Activated B cell treated with CpG ODN at 0.5 μM for 24 hours (primary cell): ENCODE results near the gene GET4. TPM values are rescaled to one million over a fixed set of nuclear protein-coding genes. Genes with fewer than 3 reads are reported as not detected.

Experiments
- ATAC-seq: fragments of 200-7000 bp; cut with Tn5 transposase; one replicate; pipeline ENCODE4 v1.10.0; 2021; ENCODE audit warnings: low read depth, mild to moderate bottlenecking, moderate library complexity
- CTCF ChIA-PET: fragments of 350-600 bp; sonication (Branson Sonifier 250); formaldehyde crosslinking; loops from one replicate; lab custom pipeline; 2021; ENCODE audit warnings: antibody characterized with exemption; lab: Charles Lee
- POLR2A ChIA-PET: fragments of 350-600 bp; sonication (Branson Sonifier 250); formaldehyde crosslinking; loops from one replicate; lab custom pipeline; 2021; ENCODE audit warnings: antibody characterized with exemption; lab: Charles Lee
- DNase-seq: peaks from one replicate; pipeline ENCODE4 v3.0.0; 2022
- H3K27ac Mint-ChIP-seq: one replicate; pipeline ENCODE4 v1.8.0; 2020; ENCODE audit warnings: mixed read lengths
- H3K27me3 Mint-ChIP-seq: one replicate; pipeline ENCODE4 v1.8.0; 2021; ENCODE audit warnings: mixed read lengths
- H3K36me3 Mint-ChIP-seq: one replicate; pipeline ENCODE4 v1.8.0; 2021; ENCODE audit warnings: low read depth, mixed read lengths
- H3K4me1 Mint-ChIP-seq: one replicate; pipeline ENCODE4 v1.8.0; 2021; ENCODE audit warnings: mixed read lengths
- H3K4me3 Mint-ChIP-seq: one replicate; pipeline ENCODE4 v1.8.0; 2020; ENCODE audit warnings: mild to moderate bottlenecking, mixed read lengths
- H3K9me3 Mint-ChIP-seq: one replicate; pipeline ENCODE4 v1.8.0; 2020; ENCODE audit warnings: mixed read lengths
- intact Hi-C: fragments of 100-400 bp; cut with micrococcal nuclease; formaldehyde crosslinking; loops from one replicate; pipeline ENCODE4 v1.15.1; 2024
- total RNA-seq: library from RNA; stranded (reverse); gene quantifications from 2 replicates; pipeline ENCODE4 v1.2.3, GENCODE V29; 2022
- TF ChIP-seq, protein P1 (sequence below): fragments of 200-600 bp; IDR thresholded peaks from one replicate; pipeline ENCODE4 v1.8.0; 2022; ENCODE audit warnings: antibody characterized with exemption, mild to moderate bottlenecking

GET4 gene
- total RNA-seq, 1 donor from 2014 or later: 41.4 TPM

DNA sequence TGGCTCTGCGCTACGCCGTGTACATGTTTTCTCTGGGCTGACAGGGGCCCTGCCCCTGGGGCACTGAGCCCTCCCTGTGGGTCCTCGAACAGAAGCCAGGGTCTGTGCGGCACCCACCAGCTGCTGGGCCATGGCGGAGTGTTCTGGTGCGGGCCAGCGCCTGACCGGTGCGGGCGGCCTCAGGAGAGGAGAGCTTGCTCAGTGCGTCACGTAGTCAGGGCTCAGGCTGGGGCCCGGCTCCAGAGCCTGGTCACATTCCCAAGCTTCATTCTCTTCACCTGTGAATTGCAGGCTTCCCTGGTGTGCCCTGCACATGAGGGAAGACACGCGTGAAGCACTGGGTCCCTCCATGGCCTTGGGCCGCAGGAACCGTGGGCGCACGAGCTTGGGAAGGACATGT is 15.5 kb downstream of the GET4 start:
- Mint-ChIP-seq H3K9me3 (no peaks in the 10 kb centered on the region), H3K4me1 (no peaks in the 10 kb centered on the region), H3K27me3 (no peaks in the 10 kb centered on the region), H3K27ac (no peak overlapping the region), H3K36me3 (peaks cover 84% of the 10 kb centered on the region), H3K4me3 (no peak overlapping the region)
- CTCF ChIA-PET: no interaction called here
- POLR2A ChIA-PET: no interaction called here
- intact Hi-C loops: no loop called here
- TF ChIP-seq, protein P1, sequence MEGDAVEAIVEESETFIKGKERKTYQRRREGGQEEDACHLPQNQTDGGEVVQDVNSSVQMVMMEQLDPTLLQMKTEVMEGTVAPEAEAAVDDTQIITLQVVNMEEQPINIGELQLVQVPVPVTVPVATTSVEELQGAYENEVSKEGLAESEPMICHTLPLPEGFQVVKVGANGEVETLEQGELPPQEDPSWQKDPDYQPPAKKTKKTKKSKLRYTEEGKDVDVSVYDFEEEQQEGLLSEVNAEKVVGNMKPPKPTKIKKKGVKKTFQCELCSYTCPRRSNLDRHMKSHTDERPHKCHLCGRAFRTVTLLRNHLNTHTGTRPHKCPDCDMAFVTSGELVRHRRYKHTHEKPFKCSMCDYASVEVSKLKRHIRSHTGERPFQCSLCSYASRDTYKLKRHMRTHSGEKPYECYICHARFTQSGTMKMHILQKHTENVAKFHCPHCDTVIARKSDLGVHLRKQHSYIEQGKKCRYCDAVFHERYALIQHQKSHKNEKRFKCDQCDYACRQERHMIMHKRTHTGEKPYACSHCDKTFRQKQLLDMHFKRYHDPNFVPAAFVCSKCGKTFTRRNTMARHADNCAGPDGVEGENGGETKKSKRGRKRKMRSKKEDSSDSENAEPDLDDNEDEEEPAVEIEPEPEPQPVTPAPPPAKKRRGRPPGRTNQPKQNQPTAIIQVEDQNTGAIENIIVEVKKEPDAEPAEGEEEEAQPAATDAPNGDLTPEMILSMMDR: no peak
- DNase-seq: no peak
- no peak for ATAC-seq

DNA sequence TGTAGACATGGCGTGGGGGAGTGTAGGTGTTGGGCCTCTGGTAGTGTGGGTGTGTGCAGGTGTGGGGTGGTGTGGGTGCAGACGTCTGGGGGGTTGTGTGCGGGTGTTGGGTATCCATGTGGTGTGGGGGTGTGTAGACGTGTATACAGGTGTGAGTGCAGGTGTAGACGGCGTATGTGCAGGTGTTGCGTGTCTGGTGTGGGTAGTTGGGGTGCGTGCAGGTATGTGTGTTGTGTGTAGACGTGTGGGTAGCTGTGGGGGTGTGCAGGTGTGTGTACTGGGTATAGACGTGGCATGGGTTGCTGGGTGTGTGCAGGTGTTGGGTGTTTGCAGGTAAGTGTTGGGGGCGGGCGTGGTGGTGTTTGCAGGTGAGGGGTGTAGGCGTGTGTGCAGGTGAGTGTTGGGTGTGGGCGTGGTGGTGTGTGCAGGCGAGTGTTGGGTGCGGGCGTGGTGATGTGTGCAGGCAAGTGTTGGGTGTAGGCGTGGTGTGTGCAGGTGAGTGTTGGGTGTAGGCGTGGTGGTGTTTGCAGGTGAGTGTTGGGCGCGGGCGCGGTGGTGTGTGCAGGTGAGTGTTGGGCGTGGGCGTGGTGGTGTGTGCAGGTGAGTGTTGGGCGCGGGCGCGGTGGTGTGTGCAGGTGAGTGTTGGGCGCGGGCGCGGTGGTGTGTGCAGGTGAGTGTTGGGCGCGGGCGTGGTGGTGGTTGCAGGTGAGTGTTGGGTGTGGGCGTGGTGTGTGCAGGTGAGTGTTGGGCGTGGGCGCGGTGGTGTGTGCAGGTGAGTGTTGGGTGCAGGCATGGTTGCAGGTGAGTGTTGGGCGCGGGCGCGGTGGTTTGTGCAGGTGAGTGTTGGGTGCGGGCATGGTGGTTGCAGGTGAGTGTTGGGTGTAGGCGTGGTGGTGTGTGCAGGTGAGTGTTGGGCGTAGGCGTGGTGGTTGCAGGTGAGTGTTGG is 16.6 kb downstream of the GET4 start:
- H3K27ac Mint-ChIP-seq: no peak overlapping the region
- DNase-seq (no peak), ATAC-seq (no peak)
- no peaks in the 10 kb centered on the region for H3K4me1 Mint-ChIP-seq
- TF ChIP-seq, protein P1: no peak
- no peaks in the 10 kb centered on the region for H3K9me3 Mint-ChIP-seq
- ChIA-PET POLR2A (no interaction called here), CTCF (no interaction called here)
- H3K4me3 Mint-ChIP-seq: no peak overlapping the region
- H3K36me3 Mint-ChIP-seq: peaks cover 78% of the 10 kb centered on the region
- no peaks in the 10 kb centered on the region for H3K27me3 Mint-ChIP-seq
- intact Hi-C loops: no loop called here

DNA sequence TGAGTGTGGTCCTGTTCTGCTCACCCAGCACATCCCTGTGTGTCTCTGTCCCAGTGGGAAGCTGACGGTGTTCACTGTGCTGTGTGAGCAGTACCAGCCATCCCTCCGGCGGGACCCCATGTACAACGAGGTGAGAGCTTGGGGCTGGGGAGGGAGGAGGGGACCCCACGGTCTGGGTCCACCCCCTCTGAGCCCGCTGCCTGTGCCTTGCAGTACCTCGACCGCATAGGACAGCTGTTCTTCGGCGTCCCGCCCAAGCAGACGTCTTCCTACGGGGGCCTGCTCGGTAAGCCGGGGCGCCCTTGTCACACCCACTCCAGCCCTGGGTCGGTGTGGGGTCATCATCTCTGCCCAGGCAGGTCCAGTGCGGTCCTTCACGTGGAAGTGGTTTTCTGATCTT is 17.3 kb downstream of the GET4 start:
- no peaks in the 10 kb centered on the region for H3K4me1 Mint-ChIP-seq
- peaks cover 70% of the 10 kb centered on the region for H3K36me3 Mint-ChIP-seq
- no peak overlapping the region for H3K27ac Mint-ChIP-seq
- no peaks in the 10 kb centered on the region for H3K9me3 Mint-ChIP-seq
- no peak for DNase-seq
- POLR2A ChIA-PET: no interaction called here
- intact Hi-C loops: no loop called here
- ATAC-seq: no peak
- H3K4me3 Mint-ChIP-seq: no peak overlapping the region
- CTCF ChIA-PET: no interaction called here
- TF ChIP-seq, protein P1: no peak
- no peaks in the 10 kb centered on the region for H3K27me3 Mint-ChIP-seq

DNA sequence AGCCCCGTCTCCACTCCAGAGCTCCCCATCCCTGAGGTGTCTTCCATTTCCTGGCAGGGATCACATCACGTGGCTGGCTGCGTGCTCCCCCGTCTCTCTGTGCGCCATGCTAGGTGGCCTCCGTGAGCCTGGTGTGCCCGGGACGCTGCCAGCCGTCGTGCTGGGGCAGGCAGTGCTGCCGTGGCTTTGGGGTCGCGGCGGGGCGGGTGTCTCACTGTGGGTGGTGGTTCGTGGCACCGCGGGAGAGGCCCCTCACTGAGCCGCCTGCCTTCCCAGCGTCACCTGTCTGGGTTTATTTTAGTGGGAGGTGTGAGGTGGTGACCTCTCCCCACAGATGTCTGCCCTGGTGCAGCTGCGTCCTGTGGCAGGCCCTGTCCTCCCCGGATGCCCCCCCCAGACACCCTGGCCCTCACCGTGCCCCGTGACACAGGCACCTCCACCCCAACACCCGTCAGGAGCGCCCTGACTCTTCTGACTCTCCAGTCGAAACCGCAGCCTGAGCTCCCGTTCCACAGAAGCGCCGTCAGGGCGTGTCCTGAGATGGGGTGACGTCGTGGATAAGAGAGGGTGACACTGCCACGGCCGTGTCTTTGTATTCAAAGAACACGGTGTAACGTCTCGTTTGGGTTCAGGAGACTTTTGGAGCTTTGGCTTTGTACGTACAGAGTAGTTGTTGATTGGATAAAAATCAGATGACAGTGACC is 18.0 kb downstream of the GET4 start:
- intact Hi-C loops: no loop called here
- ATAC-seq (no peak), DNase-seq (no peak)
- ChIA-PET CTCF (no interaction called here), POLR2A (no interaction called here)
- H3K9me3 Mint-ChIP-seq: no peaks in the 10 kb centered on the region
- TF ChIP-seq, protein P1: no peak
- H3K27ac Mint-ChIP-seq: no peak overlapping the region
- H3K36me3 Mint-ChIP-seq: peaks cover 68% of the 10 kb centered on the region
- H3K4me3 Mint-ChIP-seq: no peak overlapping the region
- H3K4me1 Mint-ChIP-seq: no peaks in the 10 kb centered on the region
- H3K27me3 Mint-ChIP-seq: no peaks in the 10 kb centered on the region

DNA sequence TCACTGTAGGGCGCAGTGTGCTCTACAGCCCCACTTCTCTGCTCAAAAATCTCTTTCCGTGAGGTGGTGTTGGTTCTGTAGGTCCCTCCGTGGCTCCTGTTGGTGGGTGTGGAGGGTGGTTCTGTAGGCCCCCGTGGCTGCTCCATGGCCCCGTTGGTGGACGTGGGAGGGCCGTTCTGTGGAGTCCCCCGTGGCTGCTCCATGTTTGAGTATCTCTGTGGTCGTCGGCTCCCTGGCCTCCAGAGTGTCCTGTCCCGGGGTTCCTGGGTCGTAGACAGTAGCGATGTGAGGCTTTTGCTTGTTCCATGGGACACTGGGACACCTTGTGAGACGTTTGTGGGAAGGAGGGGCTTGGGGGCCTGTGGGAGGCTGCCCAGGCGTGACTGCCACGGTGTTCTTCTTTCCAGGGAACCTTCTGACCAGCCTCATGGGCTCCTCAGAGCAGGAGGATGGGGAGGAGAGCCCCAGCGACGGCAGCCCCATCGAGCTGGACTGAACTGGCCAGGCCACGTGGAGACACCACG is 18.6 kb downstream of the GET4 start:
- Mint-ChIP-seq H3K4me3 (no peak overlapping the region), H3K27ac (no peak overlapping the region), H3K36me3 (peaks cover 70% of the 10 kb centered on the region), H3K27me3 (no peaks in the 10 kb centered on the region), H3K4me1 (no peaks in the 10 kb centered on the region), H3K9me3 (no peaks in the 10 kb centered on the region)
- CTCF ChIA-PET: no interaction called here
- POLR2A ChIA-PET: no interaction called here
- TF ChIP-seq, protein P1: no peak
- ATAC-seq (no peak), DNase-seq (no peak)
- intact Hi-C loops: no loop called here
